ENCODE data around the gene ATXN7L1.

ATXN7L1 gene

DNA sequence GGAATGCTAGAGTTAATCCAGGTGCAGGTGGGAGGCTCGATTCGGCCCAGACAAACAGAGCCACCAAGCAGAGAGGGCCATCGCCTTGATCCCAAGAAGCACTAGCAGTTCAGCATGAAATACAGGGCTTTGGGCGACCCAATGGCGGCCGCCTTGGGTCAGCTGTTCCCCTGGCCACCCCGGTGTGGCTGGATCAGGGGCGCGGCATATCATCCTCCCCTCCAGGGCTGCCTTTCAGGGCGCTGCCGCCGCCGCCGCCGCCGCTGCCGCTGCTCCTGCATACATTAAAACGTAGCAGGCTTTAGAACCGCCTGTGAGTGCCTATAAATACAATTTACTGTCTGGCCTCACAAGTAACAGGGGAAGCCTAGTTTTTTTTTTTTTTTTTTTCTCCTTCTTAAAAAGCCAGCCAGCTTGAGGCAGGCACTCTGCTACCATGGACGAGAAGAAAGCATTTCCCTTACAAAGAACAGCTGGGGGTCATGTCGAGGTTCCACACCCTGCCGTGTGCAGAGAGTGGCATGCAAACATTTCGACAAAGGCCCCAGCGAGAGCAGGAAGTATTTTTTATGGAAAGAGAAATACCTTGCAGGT lies 237.4 kb downstream of the ATXN7L1 start:
- no peak for DNase-seq

DNA sequence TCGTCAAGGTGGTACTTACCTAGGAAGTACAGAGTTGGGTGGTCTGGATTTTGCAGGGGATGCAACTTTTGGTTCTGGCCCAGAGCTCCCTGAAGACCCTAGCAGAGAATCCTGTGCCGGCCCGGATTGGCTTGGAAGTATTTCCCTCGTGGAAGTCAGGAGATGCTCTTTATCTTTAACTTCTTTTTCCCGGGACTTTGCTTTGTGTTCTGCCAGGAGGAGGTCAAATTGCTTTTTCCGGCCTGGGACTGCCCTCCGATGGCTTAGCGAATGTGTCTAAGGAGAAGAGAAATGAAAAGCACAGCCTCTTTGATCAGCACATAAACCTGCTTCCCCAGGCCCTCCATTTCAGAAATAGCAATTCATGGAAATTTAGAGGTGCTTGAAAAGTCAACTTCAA lies 238.1 kb downstream of the ATXN7L1 start:
- no peak for DNase-seq

- DNase-seq = no peak
Measured at GRCh38 chr7:105637755-105638154, 238.6 kb downstream of the ATXN7L1 start.

GRCh38 chr7:105636982-105637381 lies 239.4 kb downstream of the ATXN7L1 start:
- no peak for DNase-seq

DNA sequence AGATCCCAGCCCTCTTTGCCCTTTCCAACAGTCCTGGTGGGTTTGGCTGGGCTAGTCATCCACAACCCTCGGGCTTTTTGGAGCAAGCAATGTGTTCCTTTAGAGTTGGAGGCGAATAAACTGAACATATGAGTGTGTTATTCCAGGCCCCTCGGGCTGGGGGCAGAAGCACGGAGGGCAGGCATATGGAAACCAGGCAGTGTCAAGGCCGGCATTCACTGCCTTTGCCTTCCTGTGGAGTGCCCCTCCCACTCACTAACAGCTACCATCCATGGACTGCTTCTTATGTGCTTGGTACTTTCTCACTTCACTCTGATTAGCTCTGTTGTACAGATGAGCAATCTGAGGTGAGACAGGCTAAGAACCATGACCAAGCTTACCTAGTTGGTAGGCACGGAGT lies 241.2 kb downstream of the ATXN7L1 start:
- DNase-seq = no peak

- no peak for DNase-seq
Measured at GRCh38 chr7:105625986-105626385, 250.4 kb downstream of the ATXN7L1 start.

- DNase-seq = no peak
Measured at GRCh38 chr7:105623906-105624305, 252.5 kb downstream of the ATXN7L1 start.

- DNase-seq = no peak
Measured at GRCh38 chr7:105623378-105623777, 253.0 kb downstream of the ATXN7L1 start.

- no peak for DNase-seq
Measured at GRCh38 chr7:105622106-105622731, 254.2 kb downstream of the ATXN7L1 start.

DNA sequence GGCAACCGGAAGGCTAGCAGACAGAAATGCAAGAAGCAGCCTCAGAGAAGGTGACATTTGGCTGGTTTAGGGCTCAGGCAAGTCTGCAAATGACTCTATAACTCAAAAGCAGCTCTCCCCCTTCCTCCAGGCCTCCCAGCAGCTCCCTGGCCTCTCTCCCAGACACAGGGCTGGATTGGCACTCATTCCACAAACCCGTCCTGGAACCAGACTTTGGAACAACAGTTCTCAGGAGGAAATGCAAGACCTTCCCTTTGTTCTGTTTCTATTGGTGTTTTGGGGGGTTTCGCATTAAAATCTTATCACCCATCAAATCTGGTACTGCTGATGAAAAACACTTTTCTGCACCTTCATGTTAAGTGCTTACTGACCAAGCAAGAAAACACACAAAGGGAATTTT lies 254.8 kb downstream of the ATXN7L1 start:
- no peak for DNase-seq

DNA sequence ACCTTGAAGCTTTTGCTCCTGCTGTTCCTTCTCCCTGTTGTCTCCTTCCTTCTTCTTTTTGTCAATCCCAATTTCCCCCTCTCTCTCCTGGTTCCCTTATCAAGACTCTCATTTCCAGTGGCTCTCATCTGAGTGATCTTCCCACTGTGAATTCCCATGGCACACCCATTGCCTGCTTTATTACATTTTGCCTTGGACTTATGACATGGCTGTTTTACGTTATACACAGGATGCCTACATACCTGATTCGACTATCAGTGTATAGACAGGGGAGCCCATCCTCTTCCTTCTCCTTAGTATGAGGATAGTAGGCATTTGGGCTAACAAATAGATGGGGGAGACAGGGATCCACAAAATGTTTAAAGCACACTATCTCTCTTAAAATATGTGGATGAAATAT lies 255.2 kb downstream of the ATXN7L1 start:
- DNase-seq = no peak

DNA sequence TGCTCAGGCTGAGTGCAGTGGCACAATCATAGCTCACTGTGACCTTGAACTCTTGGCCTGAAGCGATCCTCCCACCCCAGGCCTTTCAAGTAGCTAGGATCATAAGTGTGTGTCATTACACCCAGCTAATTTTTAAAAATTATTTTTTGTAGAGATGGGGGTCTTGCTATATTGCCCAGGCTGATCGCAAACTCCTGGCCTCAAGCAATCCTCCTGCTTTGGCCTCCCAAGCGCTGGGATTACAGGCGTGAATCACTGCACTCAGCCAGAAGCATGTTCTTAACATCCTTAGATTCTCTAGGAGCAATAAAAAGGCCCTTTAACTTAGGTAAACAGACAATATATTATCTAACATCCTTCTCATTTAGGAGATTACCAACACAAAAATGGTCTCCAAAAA lies 256.8 kb downstream of the ATXN7L1 start:
- no peak for DNase-seq

- DNase-seq = no peak
Measured at GRCh38 chr7:105618016-105618296, 258.4 kb downstream of the ATXN7L1 start.

DNA sequence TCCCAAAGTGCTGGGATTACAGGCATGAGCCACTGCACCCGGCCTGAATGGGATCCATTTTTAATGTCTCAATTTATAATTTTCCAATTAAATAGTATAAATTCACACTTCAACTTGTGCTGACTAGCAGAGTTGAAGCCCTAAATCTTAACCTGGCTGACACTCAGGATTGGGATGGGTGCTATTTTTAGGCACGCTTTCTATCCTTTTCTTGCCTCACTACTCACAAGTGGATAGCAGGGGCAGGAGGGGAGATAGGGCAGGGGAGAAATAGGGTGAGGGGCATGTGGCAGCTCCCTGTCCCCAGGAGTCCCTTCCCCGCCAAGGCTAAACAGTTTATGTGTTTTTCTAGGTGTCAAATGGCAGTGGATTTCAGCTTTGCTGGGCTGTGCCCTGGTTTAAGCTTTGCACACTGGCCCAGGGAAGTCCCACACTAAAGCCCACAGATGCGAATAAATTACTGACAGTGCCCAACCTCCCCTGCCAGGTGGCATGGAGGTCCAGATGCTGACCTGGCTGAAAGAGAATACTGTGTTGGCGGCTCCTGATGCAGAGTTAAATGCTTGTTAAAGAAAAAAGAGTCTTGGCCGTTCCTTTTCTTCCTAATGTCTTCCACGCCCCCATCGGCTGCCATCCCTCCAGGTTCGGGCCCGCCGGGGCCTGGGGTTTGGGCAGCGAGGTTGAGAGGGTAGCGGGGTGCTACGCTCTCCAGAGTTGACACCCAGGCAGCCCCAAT lies 259.0 kb downstream of the ATXN7L1 start:
- no peak for DNase-seq

- DNase-seq = no peak
Measured at GRCh38 chr7:105614341-105614840, 262.0 kb downstream of the ATXN7L1 start.

- no peak for DNase-seq
Measured at GRCh38 chr7:105613611-105614330, 262.6 kb downstream of the ATXN7L1 start.

GRCh38 chr7:105612806-105613205 lies 263.6 kb downstream of the ATXN7L1 start:
- DNase-seq = no peak

DNA sequence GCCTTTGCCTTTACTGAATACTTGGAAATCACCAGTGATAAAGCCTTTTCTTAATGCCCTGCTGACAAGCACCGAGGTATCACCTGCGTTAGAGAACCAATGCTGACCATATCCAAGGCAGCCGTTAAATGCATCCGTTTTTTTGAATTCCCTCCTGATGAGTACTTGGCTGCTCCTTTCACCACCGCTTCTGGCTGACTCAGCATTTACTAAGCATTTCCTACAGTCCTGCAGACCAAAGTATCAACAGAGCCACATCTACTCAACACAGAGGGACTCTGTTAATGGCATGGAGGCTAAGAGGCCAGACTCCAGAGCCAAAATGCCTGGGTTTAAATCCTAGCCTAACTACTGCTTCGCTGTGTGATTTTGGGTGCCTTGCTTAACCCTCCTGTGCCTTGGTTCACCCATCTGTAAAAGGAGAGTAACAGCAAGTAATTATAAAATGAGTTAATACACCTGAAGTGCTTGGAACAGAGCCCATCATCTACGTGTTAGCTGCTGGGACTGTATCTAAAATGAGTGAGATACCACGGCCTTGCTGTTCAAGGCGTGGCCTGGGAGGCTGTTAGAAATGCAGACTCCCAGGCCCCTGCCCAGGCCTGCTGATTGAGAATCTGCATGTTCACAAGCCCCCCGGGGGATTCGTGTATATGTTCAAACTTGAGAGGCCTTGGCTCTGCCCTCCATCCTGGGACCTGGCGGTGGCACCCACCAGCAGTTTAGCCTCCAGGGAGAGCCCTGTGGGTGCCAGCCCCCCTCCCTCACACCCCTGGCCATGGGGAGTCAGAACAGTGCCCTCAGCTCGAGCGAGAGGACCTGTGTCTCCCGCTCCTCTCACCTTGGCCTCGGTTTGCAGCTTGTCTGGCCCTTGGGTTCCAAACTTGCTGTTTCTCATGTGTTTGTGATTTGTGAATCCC lies 264.3 kb downstream of the ATXN7L1 start:
- DNase-seq = no peak

DNA sequence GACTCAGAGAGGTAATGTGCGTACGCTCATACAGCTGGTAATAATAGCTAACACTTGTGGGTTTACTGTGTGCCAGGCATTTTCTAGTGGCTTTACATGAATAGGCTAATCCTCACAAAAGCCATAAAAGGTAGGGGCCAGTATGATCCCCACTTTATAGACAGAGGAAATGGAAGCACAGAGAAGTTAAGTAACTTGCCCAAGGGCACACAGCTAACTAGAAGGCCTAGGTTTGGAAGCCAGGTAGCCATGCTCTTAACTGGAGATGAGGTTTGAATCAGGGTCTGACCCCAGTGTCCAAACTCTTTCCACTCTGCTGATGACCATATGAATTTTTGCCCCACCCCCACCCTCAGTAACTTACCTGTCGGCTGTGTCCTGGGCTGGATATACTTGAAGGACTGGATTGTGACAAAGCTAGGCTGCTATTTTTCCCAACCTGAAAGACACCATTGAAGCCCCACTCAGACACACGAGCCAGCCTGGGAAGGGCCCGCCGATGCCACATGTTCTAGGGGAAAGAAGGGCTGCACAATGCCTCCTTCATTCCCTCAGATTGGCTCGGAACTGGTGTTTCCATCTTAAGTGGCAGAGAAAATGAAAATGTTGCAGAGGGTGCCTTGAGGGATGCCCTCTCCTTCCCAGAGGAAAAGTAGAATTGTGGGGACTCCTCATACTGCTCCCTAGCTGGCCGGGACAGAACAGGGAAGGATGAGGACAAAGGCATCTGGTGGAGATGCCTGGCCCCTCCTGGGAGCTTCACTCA lies 266.1 kb downstream of the ATXN7L1 start:
- DNase-seq = no peak

DNA sequence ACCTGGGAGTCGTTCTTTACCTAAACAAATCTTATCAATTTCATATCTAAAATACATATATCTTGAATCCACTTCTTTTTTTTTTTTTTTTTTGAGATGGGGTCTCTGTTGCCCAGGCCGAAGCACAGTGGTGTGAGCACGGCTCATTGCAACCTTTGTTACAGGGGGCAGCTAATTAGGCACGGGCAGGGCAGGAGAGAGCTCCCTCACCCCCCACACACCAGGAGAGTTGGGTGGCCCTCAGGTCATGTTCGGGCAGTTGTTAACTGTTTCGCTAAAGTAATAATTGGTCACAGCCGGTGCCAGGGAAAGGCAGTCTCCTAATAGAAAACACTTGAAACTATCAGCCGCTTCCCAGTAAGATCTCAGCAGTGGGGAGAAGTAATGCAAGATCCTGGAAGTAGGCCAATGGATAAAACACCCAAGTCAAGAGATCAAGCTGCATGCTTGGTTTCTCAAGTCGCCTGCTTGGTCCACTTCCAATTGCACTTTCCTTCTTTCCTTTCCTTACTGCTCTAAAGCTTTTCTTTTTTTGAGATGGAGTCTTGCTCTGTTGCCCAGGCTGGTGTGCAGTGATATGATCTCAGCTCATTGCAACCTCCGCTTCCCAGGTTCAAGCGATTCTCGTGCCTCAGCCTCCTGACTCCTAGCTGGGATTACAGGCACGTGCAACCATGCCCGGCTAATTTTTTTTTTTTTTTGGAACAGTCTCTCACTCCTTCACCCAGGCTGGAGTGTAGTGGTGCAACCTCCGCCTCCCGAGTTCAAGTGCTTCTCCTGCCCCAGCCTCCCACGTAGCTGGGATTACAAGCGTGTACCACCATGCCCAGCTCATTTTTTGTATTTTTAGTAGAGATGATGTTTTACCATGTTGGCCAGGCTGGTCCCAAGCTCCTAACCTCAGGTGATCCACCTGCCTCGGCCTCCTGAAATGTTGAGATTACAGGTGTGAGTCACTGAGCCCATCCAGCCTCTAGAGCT lies 273.8 kb downstream of the ATXN7L1 start:
- DNase-seq = no peak

Measured in activated CD4-positive, alpha-beta T cell treated with anti-CD3 and anti-CD28 coated beads, Interleukin-2, amount 50 U/mL, for 16 hours (primary cell).